Thymus (tissue), 11 donors: ENCODE results near the gene PHLDA3. TPM values are rescaled to one million over a fixed set of nuclear protein-coding genes. Genes with fewer than 3 reads are reported as not detected.

ENCODE experiments used
- DNase-seq, 9 donors: peaks; one replicate each; pipeline ENCODE4 v3.0.0-alpha.2; 2013; ENCODE audit warnings: low spot score in 9 of 9, low read depth in 6 of 9, missing footprints in 1 of 9
- H3K27ac ChIP-seq, 2 donors: one replicate each; pipeline ENCODE4 v1.5.1; 2013; ENCODE audit warnings: control low read depth in 1 of 2, low read depth in 1 of 2, low read length in 1 of 2, mild to moderate bottlenecking in 1 of 2, moderate library complexity in 1 of 2
- H3K27me3 ChIP-seq, 2 donors: one replicate each; pipeline ENCODE4 v1.5.1; 2013; ENCODE audit warnings: low read length in 1 of 2; ENCODE audit not compliant: control insufficient read depth in 2 of 2, insufficient read depth in 1 of 2
- H3K36me3 ChIP-seq, 2 donors: one replicate each; pipeline ENCODE4 v1.5.1; 2013; ENCODE audit warnings: low read length in 1 of 2, mild to moderate bottlenecking in 1 of 2, moderate library complexity in 1 of 2; ENCODE audit not compliant: control insufficient read depth in 2 of 2, insufficient read depth in 2 of 2
- H3K4me1 ChIP-seq, 2 donors: one replicate each; pipeline ENCODE4 v1.5.1; 2013; ENCODE audit warnings: low read length in 2 of 2; ENCODE audit not compliant: control insufficient read depth in 2 of 2, insufficient read depth in 2 of 2
- H3K4me3 ChIP-seq, 2 donors: one replicate each; pipeline ENCODE4 v1.5.1; 2013; ENCODE audit warnings: low read length in 2 of 2, control low read depth in 1 of 2, mild to moderate bottlenecking in 1 of 2
- H3K9me3 ChIP-seq, 2 donors: one replicate each; pipeline ENCODE4 v1.5.1; 2013; ENCODE audit warnings: low read length in 1 of 2, mild to moderate bottlenecking in 1 of 2; ENCODE audit not compliant: control insufficient read depth in 2 of 2, insufficient read depth in 1 of 2
- WGBS: extraction: QIAGEN DNeasy Blood & Tissue Kit; methylation state at CpG from one replicate; pipeline ENCODE4 v1.1.7; 2013; 5-methylcytosine and 5-hydroxymethylcytosine counted together
- polyA plus RNA-seq: library from polyadenylated mRNA; stranded (reverse); fragments of 200-250 nt; gene quantifications from one replicate; pipeline ENCODE4 v1.2.3, GENCODE V29; 2013
- total RNA-seq: library from RNA; stranded (reverse); fragments of 120-200 nt; gene quantifications from one replicate; pipeline ENCODE4 v1.2.4, GENCODE V29; 2013
- donor health status: healthy.

The PHLDA3 gene
- total and polyA plus RNA-seq, 2 donors = 14.4 to 31.7 TPM

GRCh38 chr1:201454608-201455007 is 14.4 kb downstream of the PHLDA3 start:
- no peaks in the 10 kb centered on the region for H3K27me3 ChIP-seq
- H3K36me3 ChIP-seq = no peaks in the 10 kb centered on the region
- no peak for DNase-seq
- no peak overlapping the region for H3K27ac ChIP-seq
- WGBS = 90% methylated on average over 4 of the region's 4 CpGs
- peaks cover 5 to 21% of the 10 kb centered on the region in 2 donors for H3K4me1 ChIP-seq
- H3K4me3 ChIP-seq = no peak overlapping the region
- H3K9me3 ChIP-seq = no peaks in the 10 kb centered on the region

GRCh38 chr1:201452866-201453265 is 16.1 kb downstream of the PHLDA3 start:
- Histone ChIP-seq H3K27me3 (no peaks in the 10 kb centered on the region), H3K4me3 (no peak overlapping the region), H3K27ac (no peak overlapping the region), H3K4me1 (peaks cover 5 to 25% of the 10 kb centered on the region in 2 donors), H3K9me3 (no peaks in the 10 kb centered on the region), H3K36me3 (no peaks in the 10 kb centered on the region)
- DNase-seq = no peak
- 77% methylated on average over 4 of the region's 4 CpGs for WGBS

GRCh38 chr1:201450721-201451291 is 18.2 kb downstream of the PHLDA3 start:
- no peak overlapping the region for H3K27ac ChIP-seq
- H3K27me3 ChIP-seq = no peaks in the 10 kb centered on the region
- no peak overlapping the region for H3K4me3 ChIP-seq
- H3K36me3 ChIP-seq = no peaks in the 10 kb centered on the region
- H3K9me3 ChIP-seq = no peaks in the 10 kb centered on the region
- peaks cover 5 to 15% of the 10 kb centered on the region in 2 donors for H3K4me1 ChIP-seq
- 34% methylated on average over 12 of the region's 12 CpGs for WGBS
- peak in 1 of 9 donors; percentile 46 for DNase-seq

DNA sequence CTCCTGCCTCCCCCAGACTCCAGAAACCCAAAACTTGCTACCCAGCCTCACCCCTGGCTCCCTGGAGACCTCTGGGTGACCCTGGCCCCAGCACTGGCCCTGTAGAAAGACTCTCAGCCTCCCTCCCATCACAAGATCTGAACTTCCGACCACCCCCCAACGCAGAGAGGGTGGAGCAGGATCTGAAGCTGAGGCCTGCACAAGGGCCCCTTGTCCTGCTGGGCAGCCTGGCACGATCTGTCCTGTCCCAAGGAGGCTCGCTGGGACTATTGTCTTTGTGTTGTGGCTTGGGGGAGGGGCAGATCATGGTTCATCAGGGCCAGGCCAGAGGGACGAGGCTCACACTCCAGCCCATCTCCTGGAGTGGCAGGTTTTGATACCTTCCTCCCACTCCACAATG is 20.0 kb downstream of the PHLDA3 start:
- no peaks in the 10 kb centered on the region for H3K27me3 ChIP-seq
- peaks cover 5 to 15% of the 10 kb centered on the region in 2 donors for H3K4me1 ChIP-seq
- DNase-seq = no peak
- H3K9me3 ChIP-seq = no peaks in the 10 kb centered on the region
- no peaks in the 10 kb centered on the region for H3K36me3 ChIP-seq
- no peak overlapping the region for H3K27ac ChIP-seq
- no peak overlapping the region for H3K4me3 ChIP-seq
- WGBS = 81% methylated on average over 5 of the region's 5 CpGs

GRCh38 chr1:201447903-201448871 is 20.8 kb downstream of the PHLDA3 start:
- Histone ChIP-seq H3K27me3 (peaks cover 0 to 2% of the 10 kb centered on the region in 2 donors), H3K4me1 (peaks cover 5 to 15% of the 10 kb centered on the region in 2 donors), H3K27ac (no peak overlapping the region), H3K9me3 (no peaks in the 10 kb centered on the region), H3K36me3 (no peaks in the 10 kb centered on the region), H3K4me3 (no peak overlapping the region)
- WGBS = 48% methylated on average over 20 of the region's 20 CpGs
- DNase-seq = peak in 7 of 9 donors; percentile 27 to 78 (median 66)

- Histone ChIP-seq H3K27me3 (peaks cover 0 to 2% of the 10 kb centered on the region in 2 donors), H3K4me1 (peaks cover 0 to 4% of the 10 kb centered on the region in 2 donors), H3K4me3 (no peak overlapping the region), H3K27ac (no peak overlapping the region), H3K36me3 (no peaks in the 10 kb centered on the region), H3K9me3 (no peaks in the 10 kb centered on the region)
- no peak for DNase-seq
- WGBS = 95% methylated on average over 6 of the region's 6 CpGs
Observed at GRCh38 chr1:201445310-201445709, 23.7 kb downstream of the PHLDA3 start.

DNA sequence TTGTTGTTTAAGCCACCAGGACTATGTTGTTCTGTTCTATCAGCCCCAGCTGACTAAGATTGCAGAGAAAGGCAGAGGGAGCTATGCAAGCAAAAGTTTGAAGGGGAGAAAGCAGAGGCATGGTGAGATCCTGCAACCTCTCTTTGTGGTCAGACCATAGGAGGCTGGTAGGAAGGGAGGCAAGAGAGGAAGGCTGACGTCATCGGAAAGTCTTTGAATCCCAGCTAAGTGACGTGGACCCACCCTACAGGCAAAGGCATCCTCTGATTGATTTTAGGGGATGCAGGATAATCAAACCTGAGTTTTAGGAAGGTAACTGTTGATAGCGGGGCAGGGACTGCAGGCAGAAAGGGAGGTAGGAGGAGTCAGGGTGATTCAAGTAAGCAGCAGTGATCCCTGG is 24.2 kb downstream of the PHLDA3 start:
- WGBS = 85% methylated on average over 4 of the region's 4 CpGs
- H3K9me3 ChIP-seq = no peaks in the 10 kb centered on the region
- H3K36me3 ChIP-seq = no peaks in the 10 kb centered on the region
- no peak overlapping the region for H3K27ac ChIP-seq
- DNase-seq = no peak
- H3K27me3 ChIP-seq = peaks cover 0 to 2% of the 10 kb centered on the region in 2 donors
- peaks cover 0 to 4% of the 10 kb centered on the region in 2 donors for H3K4me1 ChIP-seq
- no peak overlapping the region for H3K4me3 ChIP-seq

DNA sequence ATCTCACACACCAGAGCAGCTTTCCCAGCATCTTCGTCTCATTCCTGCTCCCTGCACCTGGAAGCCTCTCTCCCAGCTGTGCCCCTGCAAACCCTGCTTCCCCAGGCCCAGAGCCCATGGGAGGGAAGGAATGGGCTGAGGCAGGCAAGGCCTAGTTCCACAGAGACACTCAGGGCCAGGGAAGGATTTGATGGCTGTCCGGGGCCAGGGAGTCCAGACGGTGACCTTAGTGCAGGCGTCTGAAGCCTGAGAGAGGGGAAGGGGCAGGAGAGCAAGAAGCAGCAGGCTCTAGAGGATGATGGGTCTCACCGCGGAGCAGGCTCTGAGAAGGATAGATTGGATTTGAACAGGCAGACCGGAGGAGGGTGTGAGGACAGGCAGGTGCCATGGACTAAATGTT is 25.2 kb downstream of the PHLDA3 start:
- H3K4me3 ChIP-seq = no peak overlapping the region
- H3K27ac ChIP-seq = no peak overlapping the region
- H3K9me3 ChIP-seq = no peaks in the 10 kb centered on the region
- no peak for DNase-seq
- H3K4me1 ChIP-seq = peaks cover 0 to 4% of the 10 kb centered on the region in 2 donors
- peaks cover 0 to 2% of the 10 kb centered on the region in 2 donors for H3K27me3 ChIP-seq
- no peaks in the 10 kb centered on the region for H3K36me3 ChIP-seq
- 97% methylated on average over 7 of the region's 7 CpGs for WGBS

GRCh38 chr1:201436969-201437368 is 32.0 kb downstream of the PHLDA3 start:
- Histone ChIP-seq H3K9me3 (no peaks in the 10 kb centered on the region), H3K36me3 (no peaks in the 10 kb centered on the region), H3K27me3 (peaks cover 0 to 2% of the 10 kb centered on the region in 2 donors), H3K4me3 (no peak overlapping the region), H3K4me1 (no peaks in the 10 kb centered on the region), H3K27ac (no peak overlapping the region)
- DNase-seq = no peak
- WGBS = 88% methylated on average over 3 of the region's 3 CpGs
